Aorta (tissue), 5 donors: ENCODE measurements around the gene FRMD5. TPM values are rescaled to one million over a fixed set of nuclear protein-coding genes. Genes with fewer than 3 reads are reported as not detected.

Source experiments
- ATAC-seq: fragments of 200-7000 bp; cut with Tn5 transposase; one replicate; pipeline ENCODE4 v1.9.1; 2022; ENCODE audit warnings: moderate library complexity; ENCODE audit not compliant: low FRiP score
- DNase-seq, 2 donors: peaks; one replicate each; pipeline ENCODE4 v3.0.0-alpha.2; 2020
- H3K27ac ChIP-seq, 2 donors: one replicate each; pipeline ENCODE4 v1.5.1; 2013; ENCODE audit warnings: low read length in 2 of 2, mild to moderate bottlenecking in 2 of 2, moderate library complexity in 2 of 2, control low read depth in 1 of 2, inconsistent platforms in 1 of 2, low read depth in 1 of 2
- H3K27me3 ChIP-seq, 2 donors: one replicate each; pipeline ENCODE4 v1.6.1; 2013; ENCODE audit warnings: control low read depth in 1 of 2, low read length in 1 of 2, mild to moderate bottlenecking in 1 of 2, moderate library complexity in 1 of 2; ENCODE audit not compliant: insufficient read depth in 2 of 2, control insufficient read depth in 1 of 2
- H3K36me3 ChIP-seq, 2 donors: one replicate each; pipeline ENCODE4 v1.6.1; 2013; ENCODE audit warnings: control low read depth in 1 of 2, low read length in 1 of 2, mild to moderate bottlenecking in 1 of 2; ENCODE audit not compliant: insufficient read depth in 2 of 2, control insufficient read depth in 1 of 2
- H3K4me1 ChIP-seq, 2 donors: one replicate each; pipeline ENCODE4 v1.6.1; 2013; ENCODE audit warnings: low read length in 2 of 2, control low read depth in 1 of 2, mild to moderate bottlenecking in 1 of 2, moderate library complexity in 1 of 2; ENCODE audit not compliant: insufficient read depth in 2 of 2, control insufficient read depth in 1 of 2
- H3K4me3 ChIP-seq, 2 donors: one replicate each; pipeline ENCODE4 v1.5.1; 2013; ENCODE audit warnings: low read length in 2 of 2, control low read depth in 1 of 2, mild to moderate bottlenecking in 1 of 2
- H3K9me3 ChIP-seq: one replicate; pipeline ENCODE4 v1.6.1; 2013; ENCODE audit warnings: mild to moderate bottlenecking, low read length; ENCODE audit not compliant: control insufficient read depth
- WGBS, 2 donors: extraction: QIAGEN DNeasy Blood & Tissue Kit; methylation state at CpG; one replicate each; pipeline ENCODE4 v1.1.7; 2013; 5-methylcytosine and 5-hydroxymethylcytosine counted together
- intact Hi-C, 2 donors: fragments of 100-400 bp; cut with DNase I; formaldehyde crosslinking; loops; one replicate each; pipeline versions ENCODE4 v1.14.2 to v1.15.0; 2022
- polyA plus RNA-seq, 2 donors: library from polyadenylated mRNA; stranded (reverse); fragments of 200-250 nt; gene quantifications; one replicate each; pipeline ENCODE4 v1.2.3, GENCODE V29; 2013
- total RNA-seq, 2 donors: library from RNA; stranded (reverse); fragmentation: NEBNext Ultra II Directional; extraction: Animal tissue kit (Norgen Biotek cat#: 25700); gene quantifications; one replicate each; pipeline ENCODE4 v1.2.1, GENCODE V29; 2021
- donor health status: healthy with polysubstance abuse.
- donor health status: Bipolar disorder and iron deficiency.
- donor health status: DM: no; HTN: no; CAD: no.
- donor health status: DM: no; HTN: no; CAD: no.
- donor health status: DM: yes; HTN: yes; CAD: no.

Gene FRMD5
- total and polyA plus RNA-seq, 4 donors = 0.18 to 0.88 (median 0.58) TPM

GRCh38 chr15:44097552-44097951 is 97.5 kb downstream of the FRMD5 start:
- DNase-seq (no peak), ATAC-seq (no peak)
- intact Hi-C loops = no loop called here
- 48 to 55% methylated on average over 3 of the region's 3 CpGs for WGBS, 2 donors
- Histone ChIP-seq H3K4me3 (no peak overlapping the region), H3K9me3 (no peaks in the 10 kb centered on the region), H3K4me1 (peaks cover 1 to 2% of the 10 kb centered on the region in 2 donors), H3K36me3 (no peaks in the 10 kb centered on the region), H3K27me3 (no peaks in the 10 kb centered on the region), H3K27ac (no peak overlapping the region)

GRCh38 chr15:44096596-44096995 is 98.5 kb downstream of the FRMD5 start:
- WGBS, 2 donors = 97 to 98% methylated on average over 3 of the region's 3 CpGs
- Histone ChIP-seq H3K27ac (no peak overlapping the region), H3K36me3 (no peaks in the 10 kb centered on the region), H3K9me3 (no peaks in the 10 kb centered on the region), H3K27me3 (no peaks in the 10 kb centered on the region), H3K4me3 (no peak overlapping the region), H3K4me1 (peaks cover 0 to 2% of the 10 kb centered on the region in 2 donors)
- no peak for DNase-seq
- ATAC-seq = no peak
- intact Hi-C loops = no loop called here

- H3K36me3 ChIP-seq = no peaks in the 10 kb centered on the region
- H3K27ac ChIP-seq = no peak overlapping the region
- H3K4me3 ChIP-seq = no peak overlapping the region
- DNase-seq (no peak), ATAC-seq (no peak)
- 90 to 97% methylated on average over 3 of the region's 3 CpGs for WGBS, 2 donors
- intact Hi-C loops = no loop called here
- no peaks in the 10 kb centered on the region for H3K9me3 ChIP-seq
- H3K27me3 ChIP-seq = no peaks in the 10 kb centered on the region
- H3K4me1 ChIP-seq = no peaks in the 10 kb centered on the region
Observed at GRCh38 chr15:44094781-44095180, 100.3 kb downstream of the FRMD5 start.

- Histone ChIP-seq H3K4me3 (no peak overlapping the region), H3K27me3 (no peaks in the 10 kb centered on the region), H3K9me3 (no peaks in the 10 kb centered on the region), H3K4me1 (no peaks in the 10 kb centered on the region), H3K36me3 (no peaks in the 10 kb centered on the region), H3K27ac (no peak overlapping the region)
- ATAC-seq (no peak), DNase-seq (no peak)
- WGBS, 2 donors = 98 to 100% methylated on average over 3 of the region's 3 CpGs
- intact Hi-C loops = no loop called here
Observed at GRCh38 chr15:44093836-44094235, 101.2 kb downstream of the FRMD5 start.

GRCh38 chr15:44092221-44092620 is 102.8 kb downstream of the FRMD5 start:
- DNase-seq (no peak), ATAC-seq (no peak)
- Histone ChIP-seq H3K4me3 (no peak overlapping the region), H3K27me3 (no peaks in the 10 kb centered on the region), H3K9me3 (no peaks in the 10 kb centered on the region), H3K36me3 (no peaks in the 10 kb centered on the region), H3K4me1 (no peaks in the 10 kb centered on the region), H3K27ac (no peak overlapping the region)
- intact Hi-C loops = no loop called here
- WGBS, 2 donors = 9 to 17% methylated on average over 2 of the region's 2 CpGs

GRCh38 chr15:44087578-44088465 is 107.2 kb downstream of the FRMD5 start:
- DNase-seq (no peak), ATAC-seq (no peak)
- intact Hi-C loops = no loop called here
- no peaks in the 10 kb centered on the region for H3K4me1 ChIP-seq
- WGBS, 2 donors = 36 to 39% methylated on average over 3 of the region's 3 CpGs
- H3K9me3 ChIP-seq = no peaks in the 10 kb centered on the region
- H3K4me3 ChIP-seq = no peak overlapping the region
- no peak overlapping the region for H3K27ac ChIP-seq
- no peaks in the 10 kb centered on the region for H3K36me3 ChIP-seq
- no peaks in the 10 kb centered on the region for H3K27me3 ChIP-seq

GRCh38 chr15:44084770-44085169 is 110.3 kb downstream of the FRMD5 start:
- H3K4me1 ChIP-seq = no peaks in the 10 kb centered on the region

GRCh38 chr15:44084171-44084570 is 110.9 kb downstream of the FRMD5 start:
- DNase-seq (no peak), ATAC-seq (no peak)
- Histone ChIP-seq H3K9me3 (no peaks in the 10 kb centered on the region), H3K27me3 (no peaks in the 10 kb centered on the region), H3K4me3 (no peak overlapping the region), H3K27ac (no peak overlapping the region), H3K36me3 (no peaks in the 10 kb centered on the region), H3K4me1 (no peaks in the 10 kb centered on the region)
- intact Hi-C loops = no loop called here
- WGBS, 2 donors = 51 to 52% methylated on average over 2 of the region's 2 CpGs

More at GRCh38 chr15:44084770-44085169, 110.3 kb downstream of the FRMD5 start:
- 77 to 83% methylated on average over 2 of the region's 2 CpGs for WGBS, 2 donors
- ATAC-seq = no peak
- intact Hi-C loops = no loop called here
- H3K4me3 ChIP-seq = no peak overlapping the region
- no peaks in the 10 kb centered on the region for H3K27me3 ChIP-seq
- no peak for DNase-seq
- no peak overlapping the region for H3K27ac ChIP-seq
- no peaks in the 10 kb centered on the region for H3K36me3 ChIP-seq
- no peaks in the 10 kb centered on the region for H3K9me3 ChIP-seq

GRCh38 chr15:44082558-44083157 is 112.4 kb downstream of the FRMD5 start:
- ATAC-seq (no peak), DNase-seq (no peak)
- Histone ChIP-seq H3K9me3 (no peaks in the 10 kb centered on the region), H3K27me3 (no peaks in the 10 kb centered on the region), H3K27ac (no peak overlapping the region), H3K4me3 (no peak overlapping the region), H3K4me1 (no peaks in the 10 kb centered on the region), H3K36me3 (no peaks in the 10 kb centered on the region)
- intact Hi-C loops = no loop called here
- WGBS, 2 donors = 64 to 74% methylated on average over 1 of the region's 1 CpG
